ENCODE results near the gene MOB2. TPM values are rescaled to one million over a fixed set of nuclear protein-coding genes. Genes with fewer than 3 reads are reported as not detected.
"Not testable (repeated sequence)": the region's sequence is repeated elsewhere in the genome, so short reads cannot be mapped to it uniquely, and the experiment has no call there.

Gene MOB2
- total RNA-seq, 1 donor from 2014 or later, result 29.0 TPM

GRCh38 chr11:1511937-1512496, 25.4 kb upstream of the MOB2 start:
- Mint-ChIP-seq H3K27ac (ENCODE audit: unreplicated experiment) (no peak overlapping the region), H3K36me3 (ENCODE audit: unreplicated experiment) (no peaks in the 10 kb centered on the region), H3K27me3 (ENCODE audit: unreplicated experiment) (peaks cover 10% of the 10 kb centered on the region), H3K9me3 (ENCODE audit: unreplicated experiment) (peaks cover 11% of the 10 kb centered on the region), H3K4me1 (ENCODE audit: low read depth, unreplicated experiment) (peaks cover 45% of the 10 kb centered on the region), H3K4me3 (ENCODE audit: unreplicated experiment) (no peak overlapping the region)
- TF ChIP-seq, protein P1, sequence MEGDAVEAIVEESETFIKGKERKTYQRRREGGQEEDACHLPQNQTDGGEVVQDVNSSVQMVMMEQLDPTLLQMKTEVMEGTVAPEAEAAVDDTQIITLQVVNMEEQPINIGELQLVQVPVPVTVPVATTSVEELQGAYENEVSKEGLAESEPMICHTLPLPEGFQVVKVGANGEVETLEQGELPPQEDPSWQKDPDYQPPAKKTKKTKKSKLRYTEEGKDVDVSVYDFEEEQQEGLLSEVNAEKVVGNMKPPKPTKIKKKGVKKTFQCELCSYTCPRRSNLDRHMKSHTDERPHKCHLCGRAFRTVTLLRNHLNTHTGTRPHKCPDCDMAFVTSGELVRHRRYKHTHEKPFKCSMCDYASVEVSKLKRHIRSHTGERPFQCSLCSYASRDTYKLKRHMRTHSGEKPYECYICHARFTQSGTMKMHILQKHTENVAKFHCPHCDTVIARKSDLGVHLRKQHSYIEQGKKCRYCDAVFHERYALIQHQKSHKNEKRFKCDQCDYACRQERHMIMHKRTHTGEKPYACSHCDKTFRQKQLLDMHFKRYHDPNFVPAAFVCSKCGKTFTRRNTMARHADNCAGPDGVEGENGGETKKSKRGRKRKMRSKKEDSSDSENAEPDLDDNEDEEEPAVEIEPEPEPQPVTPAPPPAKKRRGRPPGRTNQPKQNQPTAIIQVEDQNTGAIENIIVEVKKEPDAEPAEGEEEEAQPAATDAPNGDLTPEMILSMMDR (IDR thresholded peaks at IDR 0.05; ENCODE audit: partially characterized antibody, unreplicated experiment), result no peak
- DNase-seq, result no peak

GRCh38 chr11:1510928-1511327, 24.3 kb upstream of the MOB2 start:
- peaks cover 11% of the 10 kb centered on the region for H3K9me3 Mint-ChIP-seq (ENCODE audit: unreplicated experiment)
- no peak for DNase-seq
- no peaks in the 10 kb centered on the region for H3K36me3 Mint-ChIP-seq (ENCODE audit: unreplicated experiment)
- TF ChIP-seq, protein P1 (IDR thresholded peaks at IDR 0.05; ENCODE audit: partially characterized antibody, unreplicated experiment), result no peak
- peak overlapping the region; percentile 38 for H3K27ac Mint-ChIP-seq (ENCODE audit: unreplicated experiment)
- H3K4me1 Mint-ChIP-seq (ENCODE audit: low read depth, unreplicated experiment), result peaks cover 42% of the 10 kb centered on the region
- no peak overlapping the region for H3K4me3 Mint-ChIP-seq (ENCODE audit: unreplicated experiment)
- peaks cover 5% of the 10 kb centered on the region for H3K27me3 Mint-ChIP-seq (ENCODE audit: unreplicated experiment)

DNA sequence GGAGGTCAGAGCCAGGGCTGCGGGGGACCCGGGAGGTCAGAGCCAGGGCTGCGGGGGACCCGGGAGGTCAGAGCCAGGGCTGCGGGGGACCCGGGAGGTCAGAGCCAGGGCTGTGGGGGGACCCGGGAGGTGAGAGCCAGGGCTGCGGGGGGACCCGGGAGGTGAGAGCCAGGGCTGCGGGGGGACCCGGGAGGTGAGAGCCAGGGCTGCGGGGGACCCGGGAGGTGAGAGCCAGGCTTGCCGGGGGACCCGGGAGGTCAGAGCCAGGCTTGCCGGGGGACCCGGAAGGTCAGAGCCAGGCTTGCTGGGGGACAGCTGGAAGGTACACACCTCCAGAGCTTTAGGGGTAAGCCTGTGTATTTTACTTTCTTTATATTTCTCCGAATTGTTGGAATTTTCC, 23.8 kb upstream of the MOB2 start:
- H3K4me1 Mint-ChIP-seq (ENCODE audit: low read depth, unreplicated experiment), result peaks cover 40% of the 10 kb centered on the region
- DNase-seq; H3K27ac Mint-ChIP-seq (ENCODE audit: unreplicated experiment); H3K36me3 Mint-ChIP-seq (ENCODE audit: unreplicated experiment); H3K27me3 Mint-ChIP-seq (ENCODE audit: unreplicated experiment); H3K4me3 Mint-ChIP-seq (ENCODE audit: unreplicated experiment): not testable (repeated sequence)
- peaks cover 11% of the 10 kb centered on the region for H3K9me3 Mint-ChIP-seq (ENCODE audit: unreplicated experiment)

DNA sequence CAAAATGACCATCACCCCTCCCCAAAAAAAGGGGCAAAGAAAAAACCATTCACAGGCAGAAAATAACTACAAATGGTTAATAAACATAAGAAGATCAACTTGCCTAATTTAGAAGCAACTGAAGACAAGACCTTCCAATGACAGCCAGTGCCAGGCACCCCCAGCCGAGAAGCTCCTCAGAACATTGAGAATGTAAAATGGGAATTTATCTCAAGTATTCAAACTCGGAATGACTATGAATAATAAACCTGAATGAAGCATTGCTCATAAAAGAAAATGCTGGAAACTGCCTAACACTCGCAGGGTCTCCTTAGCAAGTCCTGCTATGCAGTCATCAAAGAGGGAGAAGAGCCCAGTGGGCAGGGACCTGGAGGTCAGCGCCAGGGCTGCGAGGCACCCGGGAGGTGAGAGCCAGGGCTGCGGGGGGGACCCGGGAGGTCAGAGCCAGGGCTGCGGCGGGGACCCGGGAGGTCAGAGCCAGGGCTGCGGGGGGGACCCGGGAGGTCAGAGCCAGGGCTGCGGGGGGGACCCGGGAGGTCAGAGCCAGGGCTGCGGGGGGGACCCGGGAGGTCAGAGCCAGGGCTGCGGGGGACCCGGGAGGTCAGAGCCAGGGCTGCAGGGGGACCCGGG, 23.2 kb upstream of the MOB2 start:
- no peak for DNase-seq
- peaks cover 11% of the 10 kb centered on the region for H3K9me3 Mint-ChIP-seq (ENCODE audit: unreplicated experiment)
- peak overlapping the region; percentile 29 for H3K27ac Mint-ChIP-seq (ENCODE audit: unreplicated experiment)
- TF ChIP-seq, protein P1 (IDR thresholded peaks at IDR 0.05; ENCODE audit: partially characterized antibody, unreplicated experiment), result no peak
- H3K4me1 Mint-ChIP-seq (ENCODE audit: low read depth, unreplicated experiment), result peaks cover 36% of the 10 kb centered on the region
- peaks cover 7% of the 10 kb centered on the region for H3K27me3 Mint-ChIP-seq (ENCODE audit: unreplicated experiment)
- H3K4me3 Mint-ChIP-seq (ENCODE audit: unreplicated experiment), result peak overlapping the region; percentile 52
- no peaks in the 10 kb centered on the region for H3K36me3 Mint-ChIP-seq (ENCODE audit: unreplicated experiment)

GRCh38 chr11:1508986-1509385, 22.4 kb upstream of the MOB2 start:
- H3K27ac Mint-ChIP-seq (ENCODE audit: unreplicated experiment), result no peak overlapping the region
- H3K27me3 Mint-ChIP-seq (ENCODE audit: unreplicated experiment), result peaks cover 8% of the 10 kb centered on the region
- no peaks in the 10 kb centered on the region for H3K36me3 Mint-ChIP-seq (ENCODE audit: unreplicated experiment)
- peaks cover 5% of the 10 kb centered on the region for H3K9me3 Mint-ChIP-seq (ENCODE audit: unreplicated experiment)
- H3K4me3 Mint-ChIP-seq (ENCODE audit: unreplicated experiment), result no peak overlapping the region
- DNase-seq, result no peak
- peaks cover 29% of the 10 kb centered on the region for H3K4me1 Mint-ChIP-seq (ENCODE audit: low read depth, unreplicated experiment)
- TF ChIP-seq, protein P1 (IDR thresholded peaks at IDR 0.05; ENCODE audit: partially characterized antibody, unreplicated experiment), result no peak

All from glutamatergic neuron (in vitro differentiated cells).